OCI-LY1 (cell line): ENCODE results near the gene ERBB3.
"Not testable (repeated sequence)": the region's sequence is repeated elsewhere in the genome, so short reads cannot be mapped to it uniquely, and the experiment has no call there.

Experiments used
- H2AFZ ChIP-seq: fragments of 200-600 bp; sonication (generic), shearing (Covaris generic); 2 replicates; pipeline ENCODE4 v1.6.0; 2014; ENCODE audit warnings: antibody characterized with exemption, mild to moderate bottlenecking, low read length
- H3F3A ChIP-seq: fragments of 200-600 bp; sonication (generic), shearing (Covaris generic); 2 replicates; pipeline ENCODE4 v1.6.0; 2014; ENCODE audit warnings: mild to moderate bottlenecking, antibody characterized with exemption, low read length, moderate library complexity; ENCODE audit not compliant: insufficient read depth
- H3K27ac ChIP-seq: fragments of 200-600 bp; sonication (generic); 2 replicates; pipeline ENCODE4 v1.5.1; 2014; ENCODE audit warnings: low read length, mixed run types, mild to moderate bottlenecking, low read depth; ENCODE audit not compliant: poor library complexity, severe bottlenecking
- H3K27me3 ChIP-seq: fragments of 200-600 bp; sonication (generic); 2 replicates; pipeline ENCODE4 v1.6.0; 2014; ENCODE audit warnings: antibody characterized with exemption, mild to moderate bottlenecking, low read length, moderate library complexity; ENCODE audit not compliant: insufficient read depth
- H3K36me3 ChIP-seq: fragments of 200-600 bp; sonication (generic); 2 replicates; pipeline ENCODE4 v1.6.1; 2014; ENCODE audit warnings: mild to moderate bottlenecking, antibody characterized with exemption, low read length, moderate library complexity, mixed read lengths; ENCODE audit not compliant: insufficient read depth
- H3K4me1 ChIP-seq: fragments of 200-600 bp; sonication (generic); 2 replicates; pipeline ENCODE4 v1.5.1; 2014; ENCODE audit warnings: mild to moderate bottlenecking, low read length, moderate library complexity; ENCODE audit not compliant: insufficient read depth, severe bottlenecking
- H3K4me2 ChIP-seq: fragments of 200-600 bp; sonication (generic), shearing (Covaris generic); 2 replicates; pipeline ENCODE4 v1.6.1; 2014; ENCODE audit warnings: low read length
- H3K4me3 ChIP-seq: fragments of 200-600 bp; sonication (generic); 2 replicates; pipeline ENCODE4 v1.5.1; 2014; ENCODE audit warnings: low read length, low read depth, mild to moderate bottlenecking, mixed read lengths; ENCODE audit not compliant: poor library complexity, severe bottlenecking
- H3K79me2 ChIP-seq: fragments of 200-600 bp; shearing (Covaris generic); 2 replicates; pipeline ENCODE4 v1.6.1; 2016; ENCODE audit warnings: mixed run types, low read length, mixed read lengths; ENCODE audit not compliant: insufficient read depth
- H3K9ac ChIP-seq: fragments of 200-600 bp; sonication (generic), shearing (Covaris generic); 2 replicates; pipeline ENCODE4 v1.6.1; 2014; ENCODE audit warnings: mild to moderate bottlenecking, low read length, mixed read lengths
- H3K9me2 ChIP-seq: fragments of 200-600 bp; sonication (generic), shearing (Covaris generic); 2 replicates; pipeline ENCODE4 v1.6.1; 2014; ENCODE audit warnings: low read depth, mild to moderate bottlenecking, low read length, mixed read lengths
- H3K9me3 ChIP-seq: fragments of 200-600 bp; shearing (Covaris generic); 2 replicates; pipeline ENCODE4 v1.6.1; 2014; ENCODE audit warnings: low read length, mixed read lengths
- H4K20me1 ChIP-seq: fragments of 200-600 bp; sonication (generic), shearing (Covaris generic); 2 replicates; pipeline ENCODE4 v1.6.0; 2016; ENCODE audit warnings: mild to moderate bottlenecking, low read length; ENCODE audit not compliant: insufficient read depth
- EZH2 ChIP-seq: fragments of 200-600 bp; sonication (generic), shearing (Covaris generic); IDR thresholded peaks from 2 replicates; pipeline ENCODE4 v1.8.0; 2017; ENCODE audit warnings: borderline replicate concordance, mixed run types, mild to moderate bottlenecking, antibody characterized with exemption, low read length, moderate library complexity, mixed read lengths
- TF ChIP-seq, protein P1 (sequence below): fragments of 200-600 bp; sonication (generic), shearing (Covaris generic); IDR thresholded peaks from 2 replicates; pipeline ENCODE4 v1.5.1; 2017; ENCODE audit warnings: mild to moderate bottlenecking, antibody characterized with exemption, low read length, moderate library complexity, mixed read lengths

ERBB3 gene

GRCh38 chr12:56040963-56041551 lies 38.9 kb upstream of the ERBB3 start:
- Histone ChIP-seq H3K79me2 (peaks cover 17% of the 10 kb centered on the region), H3K9ac (peak overlapping the region; percentile 62), H3F3A (no peaks in the 10 kb centered on the region), H3K9me2 (no peaks in the 10 kb centered on the region), H3K9me3 (no peaks in the 10 kb centered on the region), H3K4me3 (peak overlapping the region; percentile 56), H2AFZ (peak overlapping the region; percentile 32; the same call in 1 of the 2 replicates), H3K4me2 (peak overlapping the region; percentile 73), H3K27ac (peak overlapping the region; percentile 40), H3K4me1 (peaks cover 22% of the 10 kb centered on the region), H4K20me1 (no peaks in the 10 kb centered on the region), H3K27me3 (no peaks in the 10 kb centered on the region), H3K36me3 (peaks cover 36% of the 10 kb centered on the region)
- TF ChIP-seq EZH2 = no peak
- TF ChIP-seq, protein P1, sequence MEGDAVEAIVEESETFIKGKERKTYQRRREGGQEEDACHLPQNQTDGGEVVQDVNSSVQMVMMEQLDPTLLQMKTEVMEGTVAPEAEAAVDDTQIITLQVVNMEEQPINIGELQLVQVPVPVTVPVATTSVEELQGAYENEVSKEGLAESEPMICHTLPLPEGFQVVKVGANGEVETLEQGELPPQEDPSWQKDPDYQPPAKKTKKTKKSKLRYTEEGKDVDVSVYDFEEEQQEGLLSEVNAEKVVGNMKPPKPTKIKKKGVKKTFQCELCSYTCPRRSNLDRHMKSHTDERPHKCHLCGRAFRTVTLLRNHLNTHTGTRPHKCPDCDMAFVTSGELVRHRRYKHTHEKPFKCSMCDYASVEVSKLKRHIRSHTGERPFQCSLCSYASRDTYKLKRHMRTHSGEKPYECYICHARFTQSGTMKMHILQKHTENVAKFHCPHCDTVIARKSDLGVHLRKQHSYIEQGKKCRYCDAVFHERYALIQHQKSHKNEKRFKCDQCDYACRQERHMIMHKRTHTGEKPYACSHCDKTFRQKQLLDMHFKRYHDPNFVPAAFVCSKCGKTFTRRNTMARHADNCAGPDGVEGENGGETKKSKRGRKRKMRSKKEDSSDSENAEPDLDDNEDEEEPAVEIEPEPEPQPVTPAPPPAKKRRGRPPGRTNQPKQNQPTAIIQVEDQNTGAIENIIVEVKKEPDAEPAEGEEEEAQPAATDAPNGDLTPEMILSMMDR = no peak

GRCh38 chr12:56041552-56042429 lies 38.2 kb upstream of the ERBB3 start, which contains the start of gene RPS26:
Gene RPS26 (plus strand): TSS chr12:56041918. CDS start chr12:56042167, 249 bp downstream.
- H3K27ac ChIP-seq = peak within 1 kb of the TSS; percentile 65

GRCh38 chr12:56042430-56042813 lies 37.5 kb upstream of the ERBB3 start:
- Histone ChIP-seq H3K9ac (peak overlapping the region; percentile 81), H3K36me3 (peaks cover 38% of the 10 kb centered on the region), H3K79me2 (peaks cover 17% of the 10 kb centered on the region), H3K4me1 (peaks cover 30% of the 10 kb centered on the region), H3K27ac (peak overlapping the region; percentile 65), H3K4me3 (peak overlapping the region; percentile 87), H3K4me2 (peak overlapping the region; percentile 96)
- H3K9me3 ChIP-seq, H3F3A ChIP-seq, H3K27me3 ChIP-seq, H4K20me1 ChIP-seq, H3K9me2 ChIP-seq, H2AFZ ChIP-seq: not testable (repeated sequence)

More at GRCh38 chr12:56041552-56042429, 38.2 kb upstream of the ERBB3 start, which contains the start of gene RPS26:
- Histone ChIP-seq H2AFZ (peak within 1 kb of the TSS; percentile 32), H4K20me1 (no peaks in the 10 kb centered on the region), H3K4me3 (peak within 1 kb of the TSS; percentile 87), H3K79me2 (peaks cover 17% of the 10 kb centered on the region), H3K9me2 (no peaks in the 10 kb centered on the region), H3K4me2 (peak within 1 kb of the TSS; percentile 96), H3K27me3 (no peaks in the 10 kb centered on the region), H3F3A (no peaks in the 10 kb centered on the region), H3K4me1 (peaks cover 27% of the 10 kb centered on the region), H3K9ac (peak within 1 kb of the TSS; percentile 81), H3K36me3 (peaks cover 38% of the 10 kb centered on the region), H3K9me3 (no peaks in the 10 kb centered on the region)
- no peak for TF ChIP-seq EZH2
- TF ChIP-seq, protein P1 = peak; percentile 62
